ENCODE data around the gene NR1I3.

Gene NR1I3

DNA sequence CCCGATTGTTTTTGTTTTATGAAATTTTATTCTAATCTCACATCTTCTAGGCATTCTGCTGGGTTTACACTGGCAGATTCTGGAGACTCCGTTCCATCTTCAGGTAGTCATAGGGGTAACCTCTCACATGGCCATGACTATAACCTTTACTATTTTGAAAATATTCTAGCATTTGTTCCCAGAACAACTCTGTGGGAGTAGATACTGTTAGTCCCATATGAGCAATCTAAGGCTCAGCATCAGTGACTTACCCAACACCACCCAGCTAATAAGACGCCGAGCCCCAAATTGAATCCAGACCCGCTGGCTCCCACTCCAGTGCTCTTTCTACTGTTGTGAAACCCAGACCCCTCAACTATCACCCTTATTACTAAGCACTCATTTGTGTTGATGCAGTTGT is 49.0 kb downstream of the NR1I3 start:
- Histone ChIP-seq H3K9ac (ENCODE audit: insufficient read length) (no peak overlapping the region), H3K4me3 (no peak overlapping the region), H3K9me3 (ENCODE audit: low read depth, low read length) (no peaks in the 10 kb centered on the region), H3K27ac (no peak overlapping the region), H3K36me3 (ENCODE audit: insufficient read depth, low read length) (peaks cover 35% of the 10 kb centered on the region)
- DNase-seq (ENCODE audit: low read depth, low spot score): no peak
- TF ChIP-seq FOXP2 (optimal IDR thresholded peaks at IDR 0.05; ENCODE audit: control extremely low read depth, extremely low read length, insufficient read depth) (no peak), POLR2AphosphoS5 (IDR thresholded peaks at IDR 0.05; ENCODE audit: borderline replicate concordance, low read depth, low read length) (no peak), EZH2 (IDR thresholded peaks at IDR 0.05) (no peak)

- no peak overlapping the region for H3K4me3 ChIP-seq
- no peak overlapping the region for H3K9ac ChIP-seq (ENCODE audit: insufficient read length)
- TF ChIP-seq POLR2AphosphoS5 (IDR thresholded peaks at IDR 0.05; ENCODE audit: borderline replicate concordance, low read depth, low read length) (no peak), FOXP2 (optimal IDR thresholded peaks at IDR 0.05; ENCODE audit: control extremely low read depth, extremely low read length, insufficient read depth) (no peak), EZH2 (IDR thresholded peaks at IDR 0.05) (no peak)
- DNase-seq (ENCODE audit: low read depth, low spot score): no peak
- H3K27ac ChIP-seq: no peak overlapping the region
- no peaks in the 10 kb centered on the region for H3K9me3 ChIP-seq (ENCODE audit: low read depth, low read length)
- peaks cover 28% of the 10 kb centered on the region for H3K36me3 ChIP-seq (ENCODE audit: insufficient read depth, low read length)
Observed at GRCh38 chr1:161188381-161188780, 49.6 kb downstream of the NR1I3 start.

GRCh38 chr1:161187311-161187710 is 50.7 kb downstream of the NR1I3 start:
- peaks cover 18% of the 10 kb centered on the region for H3K36me3 ChIP-seq (ENCODE audit: insufficient read depth, low read length)
- TF ChIP-seq FOXP2 (optimal IDR thresholded peaks at IDR 0.05; ENCODE audit: control extremely low read depth, extremely low read length, insufficient read depth) (no peak), POLR2AphosphoS5 (IDR thresholded peaks at IDR 0.05; ENCODE audit: borderline replicate concordance, low read depth, low read length) (no peak), EZH2 (IDR thresholded peaks at IDR 0.05) (no peak)
- H3K27ac ChIP-seq: no peak overlapping the region
- no peak overlapping the region for H3K9ac ChIP-seq (ENCODE audit: insufficient read length)
- H3K4me3 ChIP-seq: no peak overlapping the region
- DNase-seq (ENCODE audit: low read depth, low spot score): no peak
- H3K9me3 ChIP-seq (ENCODE audit: low read depth, low read length): no peaks in the 10 kb centered on the region

GRCh38 chr1:161185732-161186311 is 52.2 kb downstream of the NR1I3 start:
- TF ChIP-seq EZH2 (IDR thresholded peaks at IDR 0.05) (no peak), FOXP2 (optimal IDR thresholded peaks at IDR 0.05; ENCODE audit: control extremely low read depth, extremely low read length, insufficient read depth) (no peak), POLR2AphosphoS5 (IDR thresholded peaks at IDR 0.05; ENCODE audit: borderline replicate concordance, low read depth, low read length) (no peak; the same call in 1 of the 2 replicates)
- no peak for DNase-seq (ENCODE audit: low read depth, low spot score)
- H3K9ac ChIP-seq (ENCODE audit: insufficient read length): peak overlapping the region; percentile 46
- H3K4me3 ChIP-seq: peak overlapping the region; percentile 67
- H3K27ac ChIP-seq: peak overlapping the region; percentile 88
- peaks cover 3% of the 10 kb centered on the region; the same call in 1 of the 2 replicates for H3K36me3 ChIP-seq (ENCODE audit: insufficient read depth, low read length)
- H3K9me3 ChIP-seq (ENCODE audit: low read depth, low read length): no peaks in the 10 kb centered on the region

DNA sequence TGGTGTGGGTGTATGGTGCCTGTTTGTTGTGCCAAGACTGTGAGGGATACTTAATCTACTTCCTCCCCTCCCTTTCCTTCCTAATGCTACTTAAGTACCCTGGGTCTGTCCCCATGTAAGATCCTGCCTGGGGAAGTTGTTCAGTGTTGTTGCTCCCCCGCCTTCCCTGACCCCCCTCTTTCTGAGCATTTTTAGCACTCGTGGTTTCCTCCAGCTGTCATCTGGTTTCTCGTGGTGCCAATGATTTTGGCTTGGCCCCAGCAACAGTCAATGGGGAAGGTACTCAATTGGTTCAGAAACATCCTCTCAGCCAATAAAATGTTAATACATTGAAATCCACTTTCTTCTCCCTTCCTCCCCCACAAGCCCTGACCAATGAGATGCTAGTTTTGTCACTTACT is 52.7 kb downstream of the NR1I3 start:
- Histone ChIP-seq H3K9ac (ENCODE audit: insufficient read length) (no peak overlapping the region), H3K9me3 (ENCODE audit: low read depth, low read length) (no peaks in the 10 kb centered on the region), H3K27ac (peak overlapping the region; percentile 88), H3K4me3 (peak overlapping the region; percentile 67), H3K36me3 (ENCODE audit: insufficient read depth, low read length) (no peaks in the 10 kb centered on the region)
- DNase-seq (ENCODE audit: low read depth, low spot score): no peak
- TF ChIP-seq POLR2AphosphoS5 (IDR thresholded peaks at IDR 0.05; ENCODE audit: borderline replicate concordance, low read depth, low read length) (no peak), EZH2 (IDR thresholded peaks at IDR 0.05) (no peak), FOXP2 (optimal IDR thresholded peaks at IDR 0.05; ENCODE audit: control extremely low read depth, extremely low read length, insufficient read depth) (no peak)

- no peak for TF ChIP-seq POLR2AphosphoS5 (IDR thresholded peaks at IDR 0.05; ENCODE audit: borderline replicate concordance, low read depth, low read length)
- no peak for TF ChIP-seq FOXP2 (optimal IDR thresholded peaks at IDR 0.05; ENCODE audit: control extremely low read depth, extremely low read length, insufficient read depth)
- no peak for TF ChIP-seq EZH2 (IDR thresholded peaks at IDR 0.05)
- no peak for DNase-seq (ENCODE audit: low read depth, low spot score)
- no peaks in the 10 kb centered on the region for H3K9me3 ChIP-seq (ENCODE audit: low read depth, low read length)
- H3K27ac ChIP-seq: no peak overlapping the region
- H3K4me3 ChIP-seq: no peak overlapping the region
- no peak overlapping the region for H3K9ac ChIP-seq (ENCODE audit: insufficient read length)
- no peaks in the 10 kb centered on the region for H3K36me3 ChIP-seq (ENCODE audit: insufficient read depth, low read length)
Observed at GRCh38 chr1:161182214-161182613, 55.8 kb downstream of the NR1I3 start.

GRCh38 chr1:161180639-161181038 is 57.4 kb downstream of the NR1I3 start:
- no peaks in the 10 kb centered on the region; the same call in 1 of the 2 replicates for H3K36me3 ChIP-seq (ENCODE audit: insufficient read depth, low read length)
- no peak for DNase-seq (ENCODE audit: low read depth, low spot score)
- no peak overlapping the region for H3K27ac ChIP-seq
- no peak overlapping the region for H3K9ac ChIP-seq (ENCODE audit: insufficient read length)
- H3K9me3 ChIP-seq (ENCODE audit: low read depth, low read length): no peaks in the 10 kb centered on the region
- TF ChIP-seq POLR2AphosphoS5 (IDR thresholded peaks at IDR 0.05; ENCODE audit: borderline replicate concordance, low read depth, low read length) (no peak), EZH2 (IDR thresholded peaks at IDR 0.05) (no peak), FOXP2 (optimal IDR thresholded peaks at IDR 0.05; ENCODE audit: control extremely low read depth, extremely low read length, insufficient read depth) (no peak)
- H3K4me3 ChIP-seq: no peak overlapping the region

GRCh38 chr1:161179698-161180097 is 58.3 kb downstream of the NR1I3 start:
- no peak overlapping the region for H3K4me3 ChIP-seq
- no peak overlapping the region for H3K9ac ChIP-seq (ENCODE audit: insufficient read length)
- 0 out of 2 replicates have a peak overlapping the region, but pooled peaks have one; percentile 11 for H3K27ac ChIP-seq
- no peaks in the 10 kb centered on the region for H3K9me3 ChIP-seq (ENCODE audit: low read depth, low read length)
- TF ChIP-seq POLR2AphosphoS5 (IDR thresholded peaks at IDR 0.05; ENCODE audit: borderline replicate concordance, low read depth, low read length) (no peak), EZH2 (IDR thresholded peaks at IDR 0.05) (no peak), FOXP2 (optimal IDR thresholded peaks at IDR 0.05; ENCODE audit: control extremely low read depth, extremely low read length, insufficient read depth) (no peak)
- peaks cover 7% of the 10 kb centered on the region; the same call in 1 of the 2 replicates for H3K36me3 ChIP-seq (ENCODE audit: insufficient read depth, low read length)
- no peak for DNase-seq (ENCODE audit: low read depth, low spot score)
